Spleen (tissue), 7 donors: ENCODE measurements around the gene YDJC.

Source experiments
- CTCF ChIP-seq, 11 experiments: fragments of 200-600 bp in 7 of 11; fragments of 450-650 bp in 4 of 11; sonication (generic) in 4 of 11; IDR thresholded peaks in 8 of 11; conservative IDR thresholded peaks in 3 of 11; 1 replicate in 7 of 11; 2 replicates in 4 of 11; pipeline versions ENCODE4 v1.4.0 to v1.8.0; 2016 to 2021; ENCODE audit warnings: antibody characterized with exemption in 11 of 11, inconsistent platforms in 4 of 11, mild to moderate bottlenecking in 1 of 11
- POLR2A ChIP-seq, 3 donors: fragments of 450-650 bp; IDR thresholded peaks; one replicate each; pipeline ENCODE4 v1.5.1; 2017; ENCODE audit warnings: antibody characterized with exemption in 3 of 3, mild to moderate bottlenecking in 1 of 3
- POLR2AphosphoS5 ChIP-seq, 3 donors: sonication (generic); formaldehyde crosslinking; IDR thresholded peaks; one replicate each; pipeline ENCODE4 v1.5.1; 2017; ENCODE audit warnings: antibody characterized with exemption in 3 of 3
- donor health status: DM: no; HTN: no; CAD: no; lungs with moderate emphysema.
- donor health status: DM: no; HTN: no; CAD: no.
- donor health status: DM: no; HTN: no; CAD: no.

- no peak for TF ChIP-seq CTCF (IDR thresholded peaks at IDR 0.05 in 8 of 11, conservative IDR thresholded peaks at IDR 0.05 in 3 of 11)
- no peak for TF ChIP-seq POLR2A (IDR thresholded peaks at IDR 0.05)
- peak in 1 of 3 donors; percentile 64 for TF ChIP-seq POLR2AphosphoS5 (IDR thresholded peaks at IDR 0.05)
Measured at GRCh38 chr22:21623648-21623970, 6.2 kb downstream of the YDJC start.
